Omental fat pad (tissue), 4 donors: ENCODE results near the gene SRD5A1. TPM values are rescaled to one million over a fixed set of nuclear protein-coding genes. Genes with fewer than 3 reads are reported as not detected.

Source experiments
- ATAC-seq: fragments of 150-250 bp; one replicate; pipeline ENCODE4 v1.9.1; 2016; ENCODE audit warnings: mild to moderate bottlenecking, moderate library complexity; ENCODE audit not compliant: low FRiP score
- DNase-seq: peaks from one replicate; pipeline ENCODE4 v3.0.0-alpha.2; 2019; ENCODE audit warnings: low spot score
- total RNA-seq, 4 donors: library from RNA; depleted of rRNA; stranded (reverse); fragments of >200 nt; gene quantifications; one replicate each; pipeline ENCODE4 v1.1.0, GENCODE V29; 2016
- TF ChIP-seq, protein P1 (sequence below), 3 donors: fragments of 450-650 bp; IDR thresholded peaks; one replicate each; pipeline ENCODE4 v1.5.1; 2016 to 2017; ENCODE audit warnings: antibody characterized with exemption in 3 of 3, mild to moderate bottlenecking in 3 of 3, moderate library complexity in 2 of 3

SRD5A1 gene
- total RNA-seq, 4 donors from 2014 or later: 2.3 to 6.7 (median 6.0) TPM

DNA sequence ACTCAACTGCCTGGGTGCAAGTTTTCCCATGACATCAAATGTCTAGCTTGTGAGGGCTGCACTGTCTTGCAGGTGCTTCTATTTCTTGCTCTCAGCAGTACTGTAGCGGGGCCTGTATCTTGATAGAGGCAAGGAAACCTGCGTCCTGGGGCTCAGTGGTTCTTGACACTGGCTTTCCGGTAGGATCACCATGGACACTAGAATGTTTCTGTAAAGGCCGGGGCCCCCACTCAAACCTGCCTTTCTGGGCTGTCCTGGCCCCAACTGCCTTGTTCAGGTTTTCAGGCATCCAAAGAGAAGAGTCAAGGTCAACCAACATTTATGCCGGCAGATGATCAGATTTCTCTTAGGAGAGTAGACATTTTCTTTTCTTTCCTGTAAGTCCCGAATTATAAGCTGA is 53.3 kb downstream of the SRD5A1 start:
- TF ChIP-seq, protein P1, sequence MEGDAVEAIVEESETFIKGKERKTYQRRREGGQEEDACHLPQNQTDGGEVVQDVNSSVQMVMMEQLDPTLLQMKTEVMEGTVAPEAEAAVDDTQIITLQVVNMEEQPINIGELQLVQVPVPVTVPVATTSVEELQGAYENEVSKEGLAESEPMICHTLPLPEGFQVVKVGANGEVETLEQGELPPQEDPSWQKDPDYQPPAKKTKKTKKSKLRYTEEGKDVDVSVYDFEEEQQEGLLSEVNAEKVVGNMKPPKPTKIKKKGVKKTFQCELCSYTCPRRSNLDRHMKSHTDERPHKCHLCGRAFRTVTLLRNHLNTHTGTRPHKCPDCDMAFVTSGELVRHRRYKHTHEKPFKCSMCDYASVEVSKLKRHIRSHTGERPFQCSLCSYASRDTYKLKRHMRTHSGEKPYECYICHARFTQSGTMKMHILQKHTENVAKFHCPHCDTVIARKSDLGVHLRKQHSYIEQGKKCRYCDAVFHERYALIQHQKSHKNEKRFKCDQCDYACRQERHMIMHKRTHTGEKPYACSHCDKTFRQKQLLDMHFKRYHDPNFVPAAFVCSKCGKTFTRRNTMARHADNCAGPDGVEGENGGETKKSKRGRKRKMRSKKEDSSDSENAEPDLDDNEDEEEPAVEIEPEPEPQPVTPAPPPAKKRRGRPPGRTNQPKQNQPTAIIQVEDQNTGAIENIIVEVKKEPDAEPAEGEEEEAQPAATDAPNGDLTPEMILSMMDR (IDR thresholded peaks at IDR 0.05): no peak
- ATAC-seq (no peak), DNase-seq (no peak)

DNA sequence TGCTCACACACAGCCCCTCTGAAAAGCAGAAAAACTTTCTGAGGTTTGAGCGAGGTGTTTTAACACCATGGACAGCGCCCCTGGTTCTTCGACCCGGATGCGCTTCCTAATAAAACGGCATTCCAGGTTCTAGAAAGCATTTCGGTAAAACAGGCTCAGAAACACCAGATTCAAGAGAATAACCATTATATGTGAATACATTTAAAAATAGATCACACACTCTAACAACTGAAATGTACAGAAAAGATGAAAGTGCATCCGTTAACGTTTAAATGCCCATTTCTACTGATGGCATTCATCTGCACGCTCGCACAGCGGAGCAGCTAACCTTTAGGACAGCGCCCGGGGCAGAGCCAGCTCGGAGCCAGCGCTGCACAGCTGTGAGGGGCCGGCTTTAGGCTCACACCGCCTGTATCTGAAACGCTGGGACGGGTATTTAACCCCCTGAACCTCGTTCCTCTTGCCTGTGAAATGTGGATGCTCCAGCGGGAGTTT is 53.7 kb downstream of the SRD5A1 start:
- ATAC-seq: no peak
- no peak for DNase-seq

DNA sequence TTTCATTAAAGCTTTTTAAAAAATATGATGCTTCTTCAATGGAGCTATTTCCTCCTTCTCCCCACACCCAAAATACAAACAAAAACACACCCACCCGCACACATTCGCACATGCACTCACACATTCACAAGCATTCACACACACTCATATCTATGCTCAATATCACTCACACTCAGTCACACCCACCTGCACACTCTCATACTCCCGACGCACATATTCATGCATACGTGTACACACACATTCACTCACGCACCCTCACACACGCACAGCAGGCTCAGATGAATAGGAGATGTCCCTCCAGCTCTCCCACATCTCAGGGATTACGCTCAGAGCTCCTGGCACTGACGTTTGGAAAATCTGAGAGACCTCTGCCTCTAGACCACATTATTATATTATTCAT is 54.3 kb downstream of the SRD5A1 start:
- TF ChIP-seq, protein P1 (IDR thresholded peaks at IDR 0.05): no peak
- DNase-seq (no peak), ATAC-seq (no peak)

More for the DNA sequence above, 53.7 kb downstream of the SRD5A1 start:
- TF ChIP-seq, protein P1 (IDR thresholded peaks at IDR 0.05): no peak

DNA sequence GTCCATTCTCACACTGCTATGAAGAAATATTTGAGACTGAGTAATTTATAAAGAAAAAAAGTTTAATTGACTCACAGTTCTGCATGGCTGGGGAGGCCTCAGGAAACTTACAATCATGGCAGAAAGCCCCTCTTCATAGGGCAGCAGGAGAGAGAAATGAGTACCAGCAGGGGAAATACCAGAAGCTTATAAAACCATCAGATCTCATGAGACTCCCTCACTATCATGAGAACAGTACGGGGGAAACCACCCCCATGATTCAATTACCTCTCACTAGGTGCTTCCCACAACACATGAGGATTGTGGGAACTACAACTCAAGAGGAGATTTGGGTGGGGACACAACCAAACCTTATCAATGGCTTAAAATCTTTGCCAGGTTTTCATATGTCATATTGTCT is 59.7 kb downstream of the SRD5A1 start:
- ATAC-seq: no peak
- TF ChIP-seq, protein P1 (IDR thresholded peaks at IDR 0.05): no peak
- no peak for DNase-seq

DNA sequence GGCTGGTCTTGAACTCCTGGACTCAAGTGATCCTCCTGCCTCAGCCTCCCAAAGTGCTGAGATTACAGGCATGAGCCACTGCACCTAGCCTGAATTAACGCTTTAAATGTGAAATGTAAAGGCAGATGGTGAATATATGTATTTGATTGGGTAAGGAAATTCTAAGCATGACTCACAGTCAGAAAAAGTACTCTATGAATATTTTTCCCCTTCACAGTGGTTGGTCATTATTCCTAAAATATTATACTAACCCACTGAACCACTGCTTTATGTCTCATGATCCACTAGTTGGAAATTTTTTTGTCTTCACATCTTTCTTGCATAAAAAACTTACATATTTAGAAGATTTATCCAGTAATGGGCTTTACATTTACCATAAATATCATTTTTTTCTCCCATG is 65.5 kb downstream of the SRD5A1 start:
- ATAC-seq: no peak
- TF ChIP-seq, protein P1 (IDR thresholded peaks at IDR 0.05): no peak
- no peak for DNase-seq

DNA sequence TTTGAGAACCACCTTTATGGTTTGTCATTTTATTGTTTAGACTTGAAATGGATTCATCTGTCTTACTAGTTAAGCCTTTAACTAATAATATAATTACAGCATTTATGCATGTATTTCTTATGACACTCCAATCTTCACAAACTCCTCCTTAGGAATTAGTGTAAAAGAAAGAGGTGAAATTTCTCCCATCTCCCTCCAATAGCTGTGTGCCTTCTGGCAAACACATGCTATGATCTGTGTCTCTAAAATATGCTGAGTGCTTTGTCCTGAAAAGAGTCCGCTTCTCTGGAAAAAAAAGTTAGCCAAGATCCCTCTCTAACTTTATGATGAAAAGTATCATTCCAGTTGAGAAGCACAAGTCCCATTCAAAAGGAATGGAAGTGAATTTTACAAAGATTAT is 66.1 kb downstream of the SRD5A1 start:
- no peak for DNase-seq
- TF ChIP-seq, protein P1 (IDR thresholded peaks at IDR 0.05): no peak
- ATAC-seq: no peak

DNA sequence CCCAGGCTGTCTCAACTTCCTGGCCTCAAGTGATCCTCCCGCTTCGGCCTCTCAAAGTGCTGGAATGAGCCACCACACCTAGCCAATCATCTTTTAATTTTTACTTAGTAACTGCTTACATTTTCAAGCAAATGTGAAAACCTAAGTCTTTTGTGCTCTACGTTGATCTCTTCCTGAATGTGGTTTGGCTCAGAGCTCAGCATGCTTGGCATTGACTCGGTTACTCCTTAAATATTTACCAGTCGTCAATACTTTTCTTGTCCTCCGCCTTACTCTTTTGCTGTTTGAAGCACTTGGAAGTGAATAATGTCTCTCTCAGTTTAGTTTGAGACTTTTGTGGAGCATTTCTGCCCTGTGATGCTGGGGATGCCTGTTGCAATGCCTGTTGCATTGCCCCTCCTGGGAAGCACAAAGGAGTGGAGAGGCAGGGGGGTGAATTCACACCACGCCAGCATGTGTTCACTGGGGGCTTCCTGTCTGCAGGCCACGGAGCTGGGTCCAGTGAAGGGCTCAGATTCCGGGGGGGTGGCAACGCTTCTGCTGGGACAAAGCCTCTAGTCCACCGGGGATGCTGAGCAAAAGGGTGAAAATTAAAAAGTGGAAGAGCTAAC is 66.9 kb downstream of the SRD5A1 start:
- no peak for ATAC-seq
- DNase-seq: no peak
- TF ChIP-seq, protein P1 (IDR thresholded peaks at IDR 0.05): no peak
